ENCODE measurements around the gene ACAA2.

DNA sequence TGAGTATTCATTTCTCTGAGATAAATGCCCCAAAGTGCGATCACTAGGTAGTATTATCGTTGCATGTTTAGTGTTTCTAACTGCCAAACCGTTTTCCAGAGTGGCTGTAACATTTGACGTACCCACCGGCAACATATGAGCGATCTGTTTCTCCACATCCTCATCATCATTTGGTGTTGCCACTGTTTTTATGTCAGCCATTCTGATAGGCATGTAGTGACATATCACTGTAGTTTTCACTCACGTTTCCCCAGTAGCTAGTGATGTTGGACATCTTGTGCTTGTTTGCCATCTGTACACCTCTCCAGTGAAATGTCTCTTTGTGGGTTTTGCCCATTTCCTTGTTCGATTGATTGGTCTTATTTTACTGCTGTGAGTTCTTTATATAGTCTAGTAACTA is 63.8 kb downstream of the ACAA2 start:
- TF ChIP-seq, protein P1, sequence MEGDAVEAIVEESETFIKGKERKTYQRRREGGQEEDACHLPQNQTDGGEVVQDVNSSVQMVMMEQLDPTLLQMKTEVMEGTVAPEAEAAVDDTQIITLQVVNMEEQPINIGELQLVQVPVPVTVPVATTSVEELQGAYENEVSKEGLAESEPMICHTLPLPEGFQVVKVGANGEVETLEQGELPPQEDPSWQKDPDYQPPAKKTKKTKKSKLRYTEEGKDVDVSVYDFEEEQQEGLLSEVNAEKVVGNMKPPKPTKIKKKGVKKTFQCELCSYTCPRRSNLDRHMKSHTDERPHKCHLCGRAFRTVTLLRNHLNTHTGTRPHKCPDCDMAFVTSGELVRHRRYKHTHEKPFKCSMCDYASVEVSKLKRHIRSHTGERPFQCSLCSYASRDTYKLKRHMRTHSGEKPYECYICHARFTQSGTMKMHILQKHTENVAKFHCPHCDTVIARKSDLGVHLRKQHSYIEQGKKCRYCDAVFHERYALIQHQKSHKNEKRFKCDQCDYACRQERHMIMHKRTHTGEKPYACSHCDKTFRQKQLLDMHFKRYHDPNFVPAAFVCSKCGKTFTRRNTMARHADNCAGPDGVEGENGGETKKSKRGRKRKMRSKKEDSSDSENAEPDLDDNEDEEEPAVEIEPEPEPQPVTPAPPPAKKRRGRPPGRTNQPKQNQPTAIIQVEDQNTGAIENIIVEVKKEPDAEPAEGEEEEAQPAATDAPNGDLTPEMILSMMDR (IDR thresholded peaks at IDR 0.05): no peak
- no peak for TF ChIP-seq ZFX (IDR thresholded peaks at IDR 0.05; ENCODE audit: borderline replicate concordance)

Measured in 22Rv1 (cell line).